ENCODE results near the gene TLE7.

- TF ChIP-seq CTCF (IDR thresholded peaks at IDR 0.05; ENCODE audit: borderline replicate concordance, extremely low read depth, low read length, poor library complexity, severe bottlenecking) (peak; percentile 58), EZH2 (IDR thresholded peaks at IDR 0.05; ENCODE audit: borderline replicate concordance, low read depth, low read length, severe bottlenecking) (no peak)
These were observed 20.1 kb upstream of the TLE7 start, which contains the start of gene ZNF23 for GRCh38 chr16:71461686-71462648.
